ENCODE measurements around the gene MYO7A. TPM values are rescaled to one million over a fixed set of nuclear protein-coding genes. Genes with fewer than 3 reads are reported as not detected.

MYO7A gene
- total RNA-seq, 2 experiments from 2014 or later, result 0.09 to 0.14 TPM

DNA sequence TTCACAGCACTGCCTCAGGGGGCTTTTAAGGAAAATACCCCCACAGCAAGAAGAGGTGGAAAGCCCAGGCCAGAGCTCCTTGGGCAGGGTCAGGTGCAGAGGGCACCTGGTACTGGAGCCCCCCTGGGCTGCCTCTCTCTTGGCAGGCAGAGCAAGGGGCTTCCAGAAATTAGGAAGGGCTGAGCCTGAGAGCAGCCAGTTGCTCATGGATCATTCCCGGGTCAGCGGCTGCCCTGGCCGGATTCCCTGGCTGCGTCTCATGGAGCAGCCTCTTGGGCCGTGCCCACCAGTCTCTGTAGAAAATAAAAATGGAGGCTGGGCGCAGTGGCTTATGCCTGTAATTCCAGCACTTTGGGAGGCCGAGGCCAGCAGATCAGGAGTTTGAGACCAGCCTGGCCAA lies 35.7 kb upstream of the MYO7A start:
- H3K36me3 Mint-ChIP-seq (ENCODE audit: low read depth), result no peaks in the 10 kb centered on the region
- H3K27ac Mint-ChIP-seq, result no peak overlapping the region
- H3K4me1 Mint-ChIP-seq (ENCODE audit: low read depth), result peaks cover 5% of the 10 kb centered on the region
- DNase-seq, result no peak
- no peaks in the 10 kb centered on the region for H3K27me3 Mint-ChIP-seq
- TF ChIP-seq, protein P1, sequence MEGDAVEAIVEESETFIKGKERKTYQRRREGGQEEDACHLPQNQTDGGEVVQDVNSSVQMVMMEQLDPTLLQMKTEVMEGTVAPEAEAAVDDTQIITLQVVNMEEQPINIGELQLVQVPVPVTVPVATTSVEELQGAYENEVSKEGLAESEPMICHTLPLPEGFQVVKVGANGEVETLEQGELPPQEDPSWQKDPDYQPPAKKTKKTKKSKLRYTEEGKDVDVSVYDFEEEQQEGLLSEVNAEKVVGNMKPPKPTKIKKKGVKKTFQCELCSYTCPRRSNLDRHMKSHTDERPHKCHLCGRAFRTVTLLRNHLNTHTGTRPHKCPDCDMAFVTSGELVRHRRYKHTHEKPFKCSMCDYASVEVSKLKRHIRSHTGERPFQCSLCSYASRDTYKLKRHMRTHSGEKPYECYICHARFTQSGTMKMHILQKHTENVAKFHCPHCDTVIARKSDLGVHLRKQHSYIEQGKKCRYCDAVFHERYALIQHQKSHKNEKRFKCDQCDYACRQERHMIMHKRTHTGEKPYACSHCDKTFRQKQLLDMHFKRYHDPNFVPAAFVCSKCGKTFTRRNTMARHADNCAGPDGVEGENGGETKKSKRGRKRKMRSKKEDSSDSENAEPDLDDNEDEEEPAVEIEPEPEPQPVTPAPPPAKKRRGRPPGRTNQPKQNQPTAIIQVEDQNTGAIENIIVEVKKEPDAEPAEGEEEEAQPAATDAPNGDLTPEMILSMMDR (IDR thresholded peaks at IDR 0.05), result no peak
- ATAC-seq, result no peak
- intact Hi-C loops (cut with micrococcal nuclease), result loop anchor here (5.0 to 10.0 kb wide), 2 partner anchors 45 to 288 kb away; no protein-coding TSS in a partner anchor
- POLR2A ChIA-PET, result interaction anchor here (1.1 kb wide), 1 partner anchor 10 kb away, joined by 3 read pairs; no protein-coding TSS in a partner anchor
- H3K4me3 Mint-ChIP-seq, result no peak overlapping the region
- CTCF ChIA-PET, result interaction anchor here (0.7 to 5.0 kb wide), 17 partner anchors 9 to 358 kb away, joined by 3 to 65 read pairs (median 9); partner anchors contain the start of gene MYO7A
- no peaks in the 10 kb centered on the region for H3K9me3 Mint-ChIP-seq

DNA sequence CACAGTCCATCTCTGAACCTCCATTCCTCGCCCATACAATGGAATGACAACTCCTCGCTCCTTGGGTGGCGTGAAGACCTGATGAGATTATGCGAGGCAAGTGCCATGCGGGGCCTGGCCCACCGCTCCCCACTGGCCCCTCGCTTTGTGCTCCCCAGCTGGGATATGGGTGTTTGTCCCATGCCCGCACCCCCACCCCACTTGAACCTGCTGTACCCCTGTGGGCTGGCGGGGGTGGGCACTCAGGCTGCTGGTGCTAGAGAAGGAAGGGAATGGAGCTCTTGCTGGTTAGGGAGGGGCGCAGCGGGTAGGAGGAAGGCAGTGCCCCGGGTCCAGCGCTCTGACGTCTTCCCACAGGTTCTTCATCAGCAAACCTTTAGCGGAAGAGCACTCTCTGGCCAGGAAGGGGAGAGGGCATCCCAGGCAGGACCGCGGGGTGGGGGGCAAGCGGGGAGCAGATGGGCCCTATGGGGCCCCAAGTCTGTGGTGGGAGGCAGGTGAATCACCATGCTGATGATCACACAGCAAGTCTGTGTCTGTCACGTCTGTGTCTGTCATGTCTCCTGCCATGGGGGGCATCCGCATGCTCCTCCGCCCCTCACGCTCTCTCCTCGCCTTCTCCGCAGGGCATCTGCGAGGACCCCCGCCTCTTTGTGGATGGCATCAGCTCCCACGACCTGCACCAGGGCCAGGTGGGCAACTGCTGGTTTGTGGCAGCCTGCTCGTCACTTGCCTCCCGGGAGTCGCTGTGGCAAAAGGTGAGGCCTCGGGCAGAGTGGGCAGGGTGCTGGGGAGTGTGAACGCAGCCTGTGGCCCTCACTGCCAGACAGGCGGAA lies 34.8 kb upstream of the MYO7A start:
- TF ChIP-seq, protein P1 (IDR thresholded peaks at IDR 0.05), result no peak
- Mint-ChIP-seq H3K4me1 (ENCODE audit: low read depth) (peaks cover 5% of the 10 kb centered on the region), H3K4me3 (no peak overlapping the region), H3K36me3 (ENCODE audit: low read depth) (no peaks in the 10 kb centered on the region), H3K9me3 (no peaks in the 10 kb centered on the region), H3K27me3 (no peaks in the 10 kb centered on the region), H3K27ac (no peak overlapping the region)
- intact Hi-C loops (cut with micrococcal nuclease), result loop anchor here (5.0 to 10.0 kb wide), 2 partner anchors 46 to 288 kb away; no protein-coding TSS in a partner anchor
- ChIA-PET POLR2A (no interaction called here), CTCF (interaction anchor here (1.8 to 5.0 kb wide), 8 partner anchors 12 to 284 kb away, joined by 4 to 65 read pairs (median 29); partner anchors contain the start of gene MYO7A)
- ATAC-seq (no peak), DNase-seq (no peak)

- intact Hi-C loops (cut with micrococcal nuclease), result loop anchor here (5.0 to 10.0 kb wide), 2 partner anchors 47 to 289 kb away; no protein-coding TSS in a partner anchor
- H3K27me3 Mint-ChIP-seq, result no peaks in the 10 kb centered on the region
- no peak for DNase-seq
- H3K36me3 Mint-ChIP-seq (ENCODE audit: low read depth), result no peaks in the 10 kb centered on the region
- H3K4me1 Mint-ChIP-seq (ENCODE audit: low read depth), result peaks cover 5% of the 10 kb centered on the region
- no peak overlapping the region for H3K4me3 Mint-ChIP-seq
- ATAC-seq, result no peak
- ChIA-PET POLR2A (interaction anchor here (1.4 kb wide), 1 partner anchor 13 kb away, joined by 3 read pairs; no protein-coding TSS in a partner anchor), CTCF (interaction anchor here (0.6 to 5.0 kb wide), 5 partner anchors 29 to 174 kb away, joined by 4 to 46 read pairs (median 8); no protein-coding TSS in a partner anchor)
- no peaks in the 10 kb centered on the region for H3K9me3 Mint-ChIP-seq
- no peak overlapping the region for H3K27ac Mint-ChIP-seq
- TF ChIP-seq, protein P1 (IDR thresholded peaks at IDR 0.05), result no peak
These were observed 33.8 kb upstream of the MYO7A start for GRCh38 chr11:77093987-77094840.

DNA sequence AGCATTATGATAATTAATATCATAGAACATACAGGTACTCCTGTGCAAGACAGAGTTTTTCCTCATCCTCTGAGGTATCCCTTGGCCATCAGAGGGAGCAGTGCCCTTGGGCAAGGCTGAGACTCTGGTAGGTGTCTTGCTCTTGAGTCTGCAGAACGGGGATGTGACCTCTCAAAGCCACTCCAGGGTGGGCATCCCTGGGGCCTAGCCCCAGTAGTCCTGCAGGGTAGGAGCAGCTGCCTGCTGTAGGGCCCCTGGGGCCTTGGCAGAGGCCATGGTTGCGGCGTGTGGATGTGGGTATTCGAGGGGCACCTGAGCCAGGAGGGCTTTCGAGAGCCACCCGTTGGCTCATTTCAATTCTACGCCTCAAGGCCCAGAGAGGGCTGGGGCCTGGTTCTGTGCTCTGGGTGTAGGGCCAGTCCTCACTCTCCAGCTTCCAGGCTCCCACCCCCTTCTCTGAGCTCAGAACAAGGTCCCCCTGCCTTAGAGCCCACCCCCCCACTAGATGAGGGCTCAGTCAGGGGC lies 33.1 kb upstream of the MYO7A start:
- Mint-ChIP-seq H3K36me3 (ENCODE audit: low read depth) (no peaks in the 10 kb centered on the region), H3K9me3 (no peaks in the 10 kb centered on the region), H3K4me1 (ENCODE audit: low read depth) (peaks cover 5% of the 10 kb centered on the region), H3K27ac (no peak overlapping the region), H3K4me3 (no peak overlapping the region), H3K27me3 (no peaks in the 10 kb centered on the region)
- TF ChIP-seq, protein P1 (IDR thresholded peaks at IDR 0.05), result no peak
- DNase-seq (no peak), ATAC-seq (no peak)
- ChIA-PET POLR2A (interaction anchor here (1.4 kb wide), 1 partner anchor 12 kb away, joined by 3 read pairs; no protein-coding TSS in a partner anchor), CTCF (interaction anchor here (0.6 to 2.0 kb wide), 5 partner anchors 29 to 175 kb away, joined by 3 to 8 read pairs (median 4); no protein-coding TSS in a partner anchor)
- intact Hi-C loops (cut with micrococcal nuclease), result loop anchor here (5.0 to 10.0 kb wide), 2 partner anchors 48 to 290 kb away; no protein-coding TSS in a partner anchor

Data from activated CD8-positive, alpha-beta T cell treated with anti-CD3 and anti-CD28 coated beads for 36 hours (primary cell).